ENCODE data around the gene SRRM1. TPM values are rescaled to one million over a fixed set of nuclear protein-coding genes. Genes with fewer than 3 reads are reported as not detected.
"Not testable (repeated sequence)": the region's sequence is repeated elsewhere in the genome, so short reads cannot be mapped to it uniquely, and the experiment has no call there.

SRRM1 gene
- total RNA-seq, 1 experiment from 2014 or later, result 31.7 TPM

DNA sequence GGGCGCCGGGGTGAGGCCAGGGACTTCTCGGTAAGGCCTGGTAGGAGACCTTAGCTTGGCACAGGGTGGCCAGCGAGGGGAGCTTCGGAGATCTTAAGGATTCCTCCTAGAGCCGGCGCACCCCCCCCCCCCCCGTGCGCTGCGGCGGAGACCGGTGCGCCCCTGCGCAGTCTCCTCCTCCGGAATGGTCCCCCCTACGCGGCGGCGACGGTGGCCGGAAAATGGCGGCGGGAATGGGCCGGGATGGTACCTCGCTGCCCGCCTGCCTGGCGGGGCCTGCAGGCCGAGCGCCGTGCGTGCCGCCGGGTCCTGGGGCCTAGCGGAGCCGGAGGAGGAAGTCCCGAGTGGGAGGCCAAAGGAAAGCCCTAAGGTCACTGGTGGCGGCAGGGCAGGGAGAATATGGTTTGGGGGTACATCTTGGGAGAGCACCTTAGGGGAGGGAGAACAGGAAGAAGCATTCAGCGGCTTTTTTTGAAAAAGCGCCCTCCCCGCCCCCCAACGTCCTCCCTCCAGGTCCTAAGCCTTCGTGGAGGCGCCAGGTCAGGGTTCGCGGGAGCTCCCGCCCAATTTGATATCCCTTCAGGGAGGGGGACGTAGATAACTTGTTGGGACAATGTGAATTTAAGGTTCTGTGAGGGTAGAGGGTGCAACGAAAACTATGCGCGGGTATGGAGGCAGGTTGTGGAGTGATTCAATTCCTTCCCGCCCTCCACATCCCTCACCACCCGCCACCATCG is 429 bp downstream of the SRRM1 start:
- peak; percentile 17 for DNase-seq (ENCODE audit: low read depth)

DNA sequence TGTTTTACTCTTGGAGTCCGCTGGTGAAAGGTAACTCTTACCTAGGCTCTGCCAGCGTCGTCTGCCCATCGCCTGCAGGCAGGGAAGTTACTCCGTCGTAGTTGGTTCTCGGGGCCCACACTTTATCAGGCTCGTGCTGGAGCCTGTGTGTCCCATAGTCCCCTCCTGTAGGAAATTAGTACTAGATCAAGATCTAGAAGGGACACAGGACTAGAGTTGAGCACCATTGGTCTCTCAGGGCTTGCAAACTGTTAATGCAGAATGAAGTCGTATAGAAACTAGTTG is 940 bp downstream of the SRRM1 start:
- peak; percentile 1 for DNase-seq (ENCODE audit: low read depth)

DNA sequence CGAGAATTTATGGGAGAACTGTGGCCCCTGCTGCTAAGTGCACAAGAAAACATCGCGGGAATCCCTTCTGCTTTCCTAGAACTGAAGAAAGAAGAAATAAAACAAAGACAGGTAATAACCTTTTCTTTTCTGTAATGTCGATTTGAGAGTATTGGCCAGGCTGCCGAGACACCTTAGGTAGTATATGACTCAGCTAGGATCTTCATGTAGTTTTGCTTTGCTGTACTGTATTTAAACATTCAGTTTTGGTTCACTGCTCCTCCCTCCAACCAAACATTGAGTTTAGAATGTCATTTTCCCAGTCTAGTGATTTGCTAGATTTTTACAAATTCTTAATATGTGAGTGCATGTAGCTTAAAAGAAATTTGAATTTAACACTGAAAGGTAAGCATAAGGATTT is 5.8 kb downstream of the SRRM1 start:
- no peak for DNase-seq (ENCODE audit: low read depth)

DNA sequence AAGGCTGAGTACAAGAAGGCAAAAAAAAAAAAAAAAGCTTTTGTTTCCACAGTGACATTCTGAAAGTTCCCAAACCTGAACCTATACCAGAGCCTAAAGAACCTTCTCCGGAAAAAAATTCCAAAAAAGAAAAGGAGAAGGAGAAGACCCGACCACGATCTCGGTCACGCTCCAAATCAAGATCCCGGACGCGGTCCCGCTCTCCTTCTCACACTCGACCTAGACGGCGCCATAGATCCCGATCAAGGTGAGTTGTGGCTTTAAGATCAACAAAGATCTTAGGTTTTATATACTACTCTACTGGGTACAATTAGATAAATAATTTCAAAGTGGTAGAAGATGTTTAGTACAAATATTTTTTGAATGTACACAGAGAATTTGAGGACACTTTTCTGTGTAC is 9.3 kb downstream of the SRRM1 start:
- DNase-seq (ENCODE audit: low read depth), result no peak

DNA sequence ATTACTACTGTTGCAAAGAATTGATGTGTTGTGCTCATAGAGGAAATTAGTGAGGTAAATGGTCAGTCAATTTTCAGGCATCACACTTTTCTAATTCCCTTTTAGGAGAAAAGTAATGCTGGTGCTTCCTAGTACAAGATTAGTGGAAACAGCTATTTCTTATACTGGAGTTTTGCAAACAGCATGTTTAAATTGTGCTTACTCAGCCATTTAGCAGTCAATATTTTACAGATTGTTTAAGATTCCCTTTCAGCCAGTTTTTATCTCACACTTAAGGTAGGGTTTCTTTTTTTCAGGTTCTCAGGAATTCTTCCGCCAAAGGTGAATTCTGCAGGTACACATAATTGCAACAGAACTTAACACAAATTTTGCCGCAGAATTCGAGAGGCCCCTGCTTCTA is 10.9 kb downstream of the SRRM1 start:
- no peak for DNase-seq (ENCODE audit: low read depth)

DNA sequence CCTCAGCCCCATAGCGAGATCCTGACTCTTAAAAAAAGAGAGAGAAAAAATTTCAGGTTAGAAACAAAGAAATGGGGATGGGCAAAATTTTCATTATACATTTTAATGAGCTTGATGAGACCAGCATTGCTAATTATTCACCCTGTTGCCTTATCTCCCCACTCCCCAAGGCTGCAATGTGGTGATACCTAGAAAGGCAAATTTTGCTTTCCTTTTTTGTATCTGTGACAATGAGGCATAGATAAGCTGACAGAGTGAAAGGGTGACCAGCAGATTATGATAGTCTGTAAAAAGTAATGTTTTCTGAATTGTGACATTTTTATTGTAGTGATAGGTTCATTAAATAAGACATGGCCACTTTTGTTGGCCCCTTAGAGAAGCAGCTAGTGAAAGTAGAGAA is 12.9 kb downstream of the SRRM1 start:
- DNase-seq (ENCODE audit: low read depth), result no peak

DNA sequence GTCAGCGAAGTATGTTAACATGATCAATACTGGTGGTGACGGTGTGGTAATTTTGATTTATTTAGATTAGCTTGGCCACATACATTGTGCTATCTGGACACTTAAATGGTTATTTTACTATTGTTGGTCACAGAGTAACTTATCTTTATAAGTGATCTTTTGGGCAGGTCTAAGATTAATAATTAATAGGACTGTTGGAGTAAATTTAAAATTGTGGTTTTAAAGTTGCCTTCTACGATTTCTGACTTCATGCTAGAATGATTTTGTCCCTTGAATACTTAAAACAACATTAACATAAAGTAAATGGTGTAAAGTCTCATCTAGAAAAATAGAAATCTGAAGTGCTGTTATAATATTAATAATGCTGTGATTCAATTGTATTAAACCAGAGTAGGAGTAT is 14.7 kb downstream of the SRRM1 start:
- DNase-seq (ENCODE audit: low read depth), result no peak

DNA sequence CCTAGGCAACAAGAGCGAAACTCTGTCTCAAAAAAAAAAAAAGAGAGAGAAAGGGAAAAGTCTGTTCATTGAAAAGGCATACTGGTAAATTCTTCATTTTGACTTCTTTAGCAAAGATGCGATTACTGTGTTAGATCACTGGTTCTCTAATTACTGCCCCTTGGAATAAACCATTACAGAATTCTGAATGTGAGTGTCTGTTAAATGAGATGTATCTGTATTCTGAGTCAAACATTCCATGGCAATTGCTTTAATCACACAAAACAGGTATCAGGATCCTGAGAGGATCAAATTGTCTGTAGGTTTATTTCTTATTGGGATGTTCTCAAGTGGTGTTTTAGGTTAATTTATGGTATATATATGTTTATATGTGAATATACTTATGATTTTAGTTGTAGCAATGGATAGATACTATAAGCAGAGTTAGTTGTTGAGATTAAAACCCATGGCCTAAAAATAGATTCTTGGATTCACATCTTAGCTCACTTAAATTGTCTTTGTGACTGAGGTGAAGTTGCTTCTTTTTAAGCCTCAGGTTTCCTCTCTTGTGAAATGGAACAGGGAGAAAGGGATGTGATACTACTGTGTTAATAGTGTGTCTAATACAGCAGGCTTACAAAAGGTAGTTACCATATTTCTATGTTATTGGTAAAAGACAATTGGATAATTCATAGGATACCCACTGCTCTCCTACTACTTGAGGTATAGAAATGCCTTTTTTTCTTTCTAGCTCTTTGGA is 16.2 kb downstream of the SRRM1 start:
- DNase-seq (ENCODE audit: low read depth), result no peak

DNA sequence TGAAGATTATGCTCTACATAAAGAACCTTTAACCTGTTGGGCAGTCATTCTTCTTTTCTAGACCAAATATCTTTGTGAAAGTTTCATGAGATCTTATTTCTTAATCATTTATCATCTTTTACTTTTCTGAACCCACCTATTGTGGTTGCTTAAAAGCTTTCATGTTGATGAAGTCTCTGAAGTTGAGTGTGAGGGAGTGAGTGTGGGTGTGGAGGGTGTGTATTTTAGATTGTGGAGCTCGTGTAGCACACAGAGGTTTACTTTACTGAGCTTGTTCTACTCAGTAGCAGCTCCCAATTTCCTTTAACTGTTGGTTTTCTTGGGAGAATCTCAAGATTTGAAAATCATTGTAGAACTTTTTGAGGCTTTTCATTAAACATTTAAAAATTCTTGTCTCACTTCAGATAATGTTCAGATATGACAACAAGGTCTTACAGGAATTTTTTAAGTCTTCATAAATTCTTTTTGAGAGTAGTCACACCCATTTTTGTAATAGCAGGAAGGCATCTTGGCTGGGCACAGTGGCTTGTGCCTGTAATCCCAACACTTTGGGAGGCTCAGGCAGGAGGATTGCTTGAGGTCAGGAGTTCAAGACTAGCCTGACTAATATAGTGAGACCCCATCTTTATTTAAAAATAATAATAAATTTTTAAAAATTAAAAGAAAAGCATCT is 17.0 kb downstream of the SRRM1 start:
- DNase-seq (ENCODE audit: low read depth), result no peak

DNA sequence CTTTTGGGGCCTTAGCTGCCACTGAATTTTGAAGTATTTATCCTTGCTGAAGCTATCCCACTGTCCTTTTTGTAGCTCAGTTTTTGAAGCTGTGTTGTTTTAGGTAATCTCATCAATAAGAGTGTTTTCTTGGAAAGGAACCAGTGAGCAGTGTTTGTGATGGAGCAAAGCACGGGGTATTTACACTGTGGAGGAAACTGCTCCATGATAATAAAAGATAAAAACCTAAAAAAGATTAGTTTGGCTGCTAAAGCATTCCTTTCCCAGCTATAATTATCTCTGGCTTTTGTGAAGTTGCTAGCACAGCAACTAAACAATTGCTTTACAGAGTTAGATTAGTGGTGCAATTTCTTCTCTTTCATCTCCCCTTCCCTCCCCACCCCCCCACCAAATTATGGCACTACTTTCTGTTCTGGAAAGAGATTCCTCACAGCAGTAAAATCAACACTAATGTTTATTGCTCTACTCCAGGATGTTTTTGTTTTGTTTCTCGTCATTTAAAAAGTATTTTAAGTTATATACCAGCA is 21.5 kb downstream of the SRRM1 start:
- DNase-seq (ENCODE audit: low read depth), result no peak

DNA sequence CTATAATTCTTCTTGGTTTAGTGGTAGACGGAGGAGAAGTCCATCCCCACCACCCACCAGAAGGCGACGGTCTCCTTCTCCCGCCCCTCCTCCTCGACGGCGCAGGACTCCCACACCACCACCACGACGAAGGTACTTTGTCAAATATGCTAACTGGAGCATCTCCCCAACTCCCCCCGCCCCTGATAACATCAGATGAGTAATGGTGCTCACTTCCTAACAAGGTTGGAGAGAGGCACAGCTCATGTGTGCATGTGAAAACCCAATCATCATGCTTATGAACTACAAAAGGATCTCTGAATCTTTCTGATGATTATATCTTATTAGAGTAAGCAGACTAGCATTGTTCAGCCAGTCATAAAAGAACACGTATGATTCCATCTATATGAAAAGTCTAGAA is 23.7 kb downstream of the SRRM1 start:
- no peak for DNase-seq (ENCODE audit: low read depth)

DNA sequence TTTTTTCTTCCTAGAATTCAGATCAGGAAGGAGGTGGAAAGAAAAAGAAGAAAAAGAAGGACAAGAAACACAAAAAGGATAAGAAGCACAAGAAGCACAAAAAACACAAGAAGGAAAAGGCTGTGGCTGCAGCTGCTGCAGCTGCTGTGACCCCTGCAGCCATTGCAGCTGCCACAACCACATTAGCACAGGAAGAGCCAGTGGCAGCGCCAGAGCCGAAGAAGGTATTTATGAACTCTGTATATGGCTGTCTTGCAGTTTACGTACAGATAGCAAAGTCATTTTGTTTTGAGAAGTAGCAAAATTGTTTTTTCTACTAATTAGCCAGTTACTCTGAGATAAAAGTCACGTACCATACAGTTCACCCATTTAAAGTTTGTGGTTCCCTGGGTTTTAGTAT is 28.3 kb downstream of the SRRM1 start:
- DNase-seq (ENCODE audit: low read depth), result not testable (repeated sequence)

DNA sequence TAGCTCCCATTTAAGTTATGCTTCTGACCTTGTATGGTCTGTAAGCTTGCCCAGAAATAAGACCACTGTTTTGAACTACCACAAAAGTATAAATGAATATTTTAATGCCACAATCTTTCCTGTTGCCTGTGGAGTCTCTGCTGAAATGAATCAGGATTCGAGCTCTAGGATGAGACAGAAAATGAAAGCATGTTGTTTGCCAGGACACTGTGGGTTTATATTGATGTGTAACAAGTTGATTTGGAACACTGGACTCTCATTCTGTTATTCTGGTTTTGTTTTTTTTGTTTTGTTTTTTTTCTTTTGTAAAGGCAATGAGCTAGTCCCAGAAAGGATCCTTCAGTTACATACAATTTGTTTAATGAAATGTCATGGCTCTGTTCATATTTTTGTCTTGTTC is 29.6 kb downstream of the SRRM1 start:
- not testable (repeated sequence) for DNase-seq (ENCODE audit: low read depth)

DNA sequence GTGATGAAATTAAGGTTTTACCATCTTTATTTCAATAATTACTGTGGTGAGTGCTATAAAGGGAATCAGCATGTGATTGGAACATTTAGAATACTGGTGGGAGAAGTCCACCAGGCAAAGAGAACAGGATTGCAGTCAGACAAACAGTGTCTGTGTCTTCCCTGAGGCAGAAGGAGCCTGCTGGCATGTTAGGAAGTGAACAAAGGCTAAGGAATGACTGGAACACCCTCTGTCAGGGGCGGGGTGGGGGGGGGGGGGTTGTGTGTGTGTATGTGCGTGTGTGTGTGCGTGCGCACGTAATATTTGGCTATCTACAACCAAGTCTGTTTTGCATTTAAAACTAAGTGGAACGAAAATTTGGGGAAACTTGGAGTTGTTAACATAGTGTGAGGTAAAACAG is 30.2 kb downstream of the SRRM1 start:
- no peak for DNase-seq (ENCODE audit: low read depth)

DNA sequence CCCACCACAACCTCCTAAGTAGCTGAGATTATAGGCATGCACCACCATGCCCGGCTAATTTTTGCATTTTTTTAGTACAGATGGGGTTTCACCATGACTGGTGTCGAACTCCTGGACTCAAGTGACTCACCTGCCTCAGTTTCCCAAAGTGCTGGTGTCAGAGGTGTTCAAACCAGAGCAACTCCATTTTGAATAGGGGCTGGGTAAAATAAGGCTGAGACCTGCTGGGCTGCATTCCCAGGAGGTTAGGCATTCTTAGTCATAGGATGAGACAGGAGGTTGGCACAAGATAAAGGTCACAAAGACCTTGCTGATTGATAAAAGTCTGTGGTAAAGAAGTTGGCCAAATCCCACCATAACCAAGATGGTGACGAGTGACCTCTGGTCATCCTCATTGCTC is 35.3 kb downstream of the SRRM1 start:
- peak; percentile 59 for DNase-seq (ENCODE audit: low read depth)

DNA sequence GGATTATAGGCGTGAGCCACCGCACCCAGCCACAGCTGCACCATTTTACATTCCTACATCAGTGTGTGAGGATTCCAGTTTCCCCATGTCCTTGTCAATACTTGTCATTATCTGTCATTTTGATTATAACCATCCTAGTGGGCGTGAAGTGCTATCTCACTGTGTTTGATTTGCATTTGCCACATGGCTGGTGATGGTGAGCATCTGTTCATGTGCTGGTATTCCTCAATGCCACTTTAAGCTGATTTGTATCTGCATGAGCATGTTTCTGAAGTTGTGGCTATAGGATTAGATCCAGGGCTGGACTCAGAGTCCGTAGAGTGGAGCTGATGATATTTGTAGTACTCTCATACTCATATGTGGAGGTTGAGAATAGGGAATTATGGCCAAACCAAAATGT is 36.6 kb downstream of the SRRM1 start:
- DNase-seq (ENCODE audit: low read depth), result no peak

DNA sequence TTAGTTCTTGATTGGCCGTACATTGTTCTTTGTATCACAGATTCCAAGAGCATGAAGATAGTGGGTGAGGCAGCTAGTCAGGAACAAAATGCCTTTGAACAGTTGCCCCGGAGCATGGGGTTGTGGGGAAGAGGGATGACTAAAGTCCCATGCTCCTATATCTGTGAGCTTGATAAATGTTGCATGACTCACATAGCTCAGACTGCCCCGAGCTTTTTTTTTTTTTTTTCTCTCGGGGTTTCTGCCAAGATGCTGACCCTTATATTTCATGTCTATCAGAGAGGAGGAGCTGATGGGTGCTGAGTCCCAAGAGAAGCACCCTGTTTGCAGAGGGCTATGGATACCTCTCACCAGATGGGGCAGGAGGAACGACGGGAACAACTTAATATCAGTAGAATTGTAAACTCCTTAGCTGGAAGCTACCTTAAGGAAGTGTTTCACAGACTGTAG is 40.6 kb downstream of the SRRM1 start:
- peak; percentile 99 for DNase-seq (ENCODE audit: low read depth)

DNA sequence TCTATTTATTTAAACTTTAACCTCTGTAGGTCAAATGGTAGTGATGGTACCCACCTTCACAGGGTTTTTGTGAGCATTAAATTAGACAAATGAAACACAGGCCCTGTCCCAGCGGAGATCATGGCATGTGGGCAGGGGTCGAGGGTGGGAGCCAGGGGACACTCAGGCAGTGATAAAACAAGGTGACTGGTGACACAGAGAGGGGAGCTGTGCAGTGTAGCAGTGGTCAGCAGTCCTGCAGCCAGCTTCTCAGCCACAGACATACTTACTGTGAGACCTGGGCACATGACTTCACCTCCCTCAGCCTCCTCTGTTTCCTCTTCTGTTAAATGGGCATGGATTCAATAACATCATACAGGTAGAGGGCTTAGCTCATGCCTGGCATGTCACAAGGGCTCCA is 44.9 kb downstream of the SRRM1 start:
- DNase-seq (ENCODE audit: low read depth), result no peak

DNA sequence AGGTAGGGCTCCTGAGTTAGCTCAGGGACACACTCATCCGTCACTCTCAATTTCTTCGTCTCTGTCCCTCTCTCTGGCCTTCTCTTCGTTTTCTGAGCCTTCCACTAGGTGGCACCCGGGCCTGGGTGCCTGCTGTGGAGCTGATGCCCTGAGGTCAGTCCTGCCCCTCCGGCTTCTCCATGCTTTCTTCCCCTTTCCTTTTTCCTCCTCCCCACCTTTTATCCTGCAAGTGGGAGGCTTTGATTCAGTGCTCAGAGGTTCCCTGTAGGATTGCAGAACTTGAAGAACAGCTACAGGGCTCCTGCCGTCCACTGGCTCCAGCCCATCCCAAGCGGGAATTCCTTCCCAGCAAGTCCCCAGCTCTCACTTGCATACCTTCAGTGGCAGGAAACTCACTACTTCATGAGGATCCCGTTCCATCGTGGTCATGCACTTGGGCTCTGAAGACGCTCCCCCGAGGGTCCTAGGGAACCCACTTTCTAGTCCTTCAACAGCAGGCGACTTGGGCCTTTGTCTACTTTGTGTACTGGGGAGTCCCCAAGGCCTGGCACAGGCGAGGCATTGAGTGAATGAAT is 45.6 kb downstream of the SRRM1 start:
- DNase-seq (ENCODE audit: low read depth), result peak; percentile 78

DNA sequence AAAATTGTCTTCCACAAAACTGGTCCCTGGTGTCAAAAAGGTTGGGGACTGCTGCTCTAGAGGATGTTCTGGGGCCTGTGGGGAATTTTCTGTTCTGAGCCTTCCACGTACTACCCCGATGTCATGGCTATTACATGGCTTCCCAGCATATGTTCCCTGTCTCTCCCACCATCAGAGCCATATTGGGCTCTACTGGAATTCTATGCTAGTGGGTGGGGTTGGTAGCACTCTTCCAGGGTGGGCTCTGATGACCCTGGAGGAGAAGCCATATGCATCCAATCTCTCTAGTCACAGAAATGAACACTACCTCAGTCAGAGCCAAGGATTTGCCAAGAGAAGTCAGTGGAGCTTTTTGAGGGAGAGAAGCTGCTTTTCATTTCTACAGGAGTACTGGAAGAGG is 47.9 kb downstream of the SRRM1 start:
- no peak for DNase-seq (ENCODE audit: low read depth)

DNA sequence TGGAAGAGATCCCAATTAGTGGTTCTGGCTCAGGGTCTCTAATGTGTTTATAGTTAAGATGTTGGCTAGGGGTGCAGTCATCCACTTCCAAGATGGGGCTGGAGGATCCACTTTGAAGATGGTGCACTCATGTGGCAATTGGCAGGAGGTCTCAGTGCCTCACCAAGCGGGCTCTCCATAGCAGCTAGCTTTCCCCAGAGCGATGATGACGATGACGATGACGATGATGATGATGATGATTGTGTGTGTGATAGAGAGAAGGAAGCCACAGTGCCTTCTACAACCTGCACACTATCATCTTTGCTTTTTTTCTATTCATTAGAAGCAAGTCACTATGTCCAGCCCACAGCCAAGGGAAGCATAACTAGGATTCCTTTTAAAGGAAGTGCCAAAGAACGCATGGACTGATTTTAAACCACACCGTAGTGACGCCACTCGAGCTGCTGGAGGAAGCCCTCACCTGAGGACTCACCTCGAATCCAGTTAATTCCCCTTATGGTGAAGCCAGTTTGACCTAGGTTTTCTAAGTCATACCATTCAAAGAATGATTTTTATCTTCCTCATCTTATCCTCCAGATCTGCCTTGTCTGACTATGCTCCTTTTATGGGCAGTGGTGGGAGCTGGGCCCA is 49.4 kb downstream of the SRRM1 start:
- no peak for DNase-seq (ENCODE audit: low read depth)

All from HT1080 (cell line).